Fibroblast of mammary gland (primary cell): ENCODE results near the gene CCDC134.

Source experiments
- DNase-seq: peaks from one replicate; pipeline ENCODE4 v3.0.0-alpha.2; 2010; ENCODE audit warnings: low read depth
- H3K4me3 ChIP-seq: 2 replicates; pipeline ENCODE4 v1.5.1; 2011; ENCODE audit warnings: low read depth, mild to moderate bottlenecking, low read length, moderate library complexity; ENCODE audit not compliant: control insufficient read depth
- CTCF ChIP-seq: conservative IDR thresholded peaks from 2 replicates; pipeline ENCODE4 v1.5.1; 2011; ENCODE audit warnings: low read depth, low read length, inconsistent platforms; ENCODE audit not compliant: control insufficient read depth, insufficient read depth

Gene CCDC134

GRCh38 chr22:41846268-41846987 is 45.9 kb downstream of the CCDC134 start:
- TF ChIP-seq CTCF: no peak
- DNase-seq: no peak
- H3K4me3 ChIP-seq: no peak overlapping the region

GRCh38 chr22:41847300-41847699 is 46.8 kb downstream of the CCDC134 start:
- H3K4me3 ChIP-seq: no peak overlapping the region
- DNase-seq: no peak
- TF ChIP-seq CTCF: no peak

GRCh38 chr22:41848468-41848867 is 48.0 kb downstream of the CCDC134 start:
- DNase-seq: peak; percentile 28
- H3K4me3 ChIP-seq: no peak overlapping the region
- no peak for TF ChIP-seq CTCF

GRCh38 chr22:41856469-41856868 is 56.0 kb downstream of the CCDC134 start:
- TF ChIP-seq CTCF: no peak
- no peak overlapping the region for H3K4me3 ChIP-seq
- DNase-seq: no peak

- DNase-seq: peak; percentile 84
- peak; percentile 75 for TF ChIP-seq CTCF
- H3K4me3 ChIP-seq: no peak overlapping the region
Observed at GRCh38 chr22:41857155-41857859, 56.8 kb downstream of the CCDC134 start.

- DNase-seq: no peak
- no peak for TF ChIP-seq CTCF
- no peak overlapping the region for H3K4me3 ChIP-seq
Observed at GRCh38 chr22:41857860-41858199, 57.4 kb downstream of the CCDC134 start.

- H3K4me3 ChIP-seq: no peak overlapping the region
Observed at GRCh38 chr22:41862160-41862529, 61.7 kb downstream of the CCDC134 start.

More at GRCh38 chr22:41862160-41862529, 61.7 kb downstream of the CCDC134 start:
- TF ChIP-seq CTCF: no peak
- peak; percentile 30 for DNase-seq
